Chondrocyte (in vitro differentiated cells): ENCODE data around the gene RPAP2. TPM values are rescaled to one million over a fixed set of nuclear protein-coding genes. Genes with fewer than 3 reads are reported as not detected.

ENCODE experiments used
- DNase-seq: peaks from one replicate; pipeline ENCODE4 v3.0.0; 2021; ENCODE audit warnings: mixed read lengths, low spot score
- H3K27ac Mint-ChIP-seq: one replicate; pipeline ENCODE4 v1.8.0; 2021; ENCODE audit warnings: mild to moderate bottlenecking, moderate library complexity, mixed read lengths; ENCODE audit not compliant: unreplicated experiment
- H3K27me3 Mint-ChIP-seq: 2 replicates; pipeline ENCODE4 v1.8.0; 2021; ENCODE audit warnings: low read depth, mixed read lengths
- H3K36me3 Mint-ChIP-seq: 2 replicates; pipeline ENCODE4 v1.8.0; 2021; ENCODE audit warnings: low read depth, mixed read lengths
- H3K4me1 Mint-ChIP-seq: 2 replicates; pipeline ENCODE4 v1.8.0; 2021; ENCODE audit warnings: low read depth, mild to moderate bottlenecking, mixed read lengths
- H3K4me3 Mint-ChIP-seq: one replicate; pipeline ENCODE4 v1.8.0; 2021; ENCODE audit warnings: mild to moderate bottlenecking, moderate library complexity, mixed read lengths; ENCODE audit not compliant: unreplicated experiment
- H3K9me3 Mint-ChIP-seq: 2 replicates; pipeline ENCODE4 v1.8.0; 2021; ENCODE audit warnings: low read depth, mixed read lengths
- CTCF ChIP-seq: fragments of 200-600 bp; sonication (generic); IDR thresholded peaks from 2 replicates; pipeline ENCODE4 v1.5.0; 2021; ENCODE audit warnings: antibody characterized with exemption, mild to moderate bottlenecking, moderate library complexity
- total RNA-seq: library from RNA; stranded (reverse); gene quantifications from 3 replicates; pipeline ENCODE4 v1.2.1, GENCODE V29; 2021

The RPAP2 gene
- total RNA-seq, 1 donor from 2014 or later = 25.3 TPM

DNA sequence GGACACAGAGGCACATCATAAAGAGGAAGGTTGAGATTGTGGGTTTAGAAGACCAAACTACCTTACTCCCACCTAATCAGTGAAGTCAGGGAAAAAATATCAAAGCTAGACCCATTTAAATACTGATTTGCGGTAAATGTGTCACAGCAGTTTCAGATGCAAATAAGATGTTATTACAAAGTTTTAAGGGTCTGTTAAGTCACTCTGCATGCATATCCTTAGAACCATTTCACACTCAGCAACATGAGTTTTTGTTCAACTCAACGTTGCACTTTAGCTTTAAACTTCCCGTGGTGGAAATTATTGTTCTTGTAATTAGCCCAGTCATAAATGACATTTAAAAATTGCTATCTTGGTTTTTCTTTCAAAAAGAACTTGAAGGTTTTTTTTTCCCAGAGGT lies 34.8 kb downstream of the RPAP2 start:
- Mint-ChIP-seq H3K4me3 (no peak overlapping the region), H3K36me3 (peaks cover 28% of the 10 kb centered on the region), H3K27me3 (no peaks in the 10 kb centered on the region), H3K9me3 (peaks cover 5% of the 10 kb centered on the region), H3K4me1 (peaks cover 4% of the 10 kb centered on the region), H3K27ac (no peak overlapping the region)
- DNase-seq = no peak
- no peak for TF ChIP-seq CTCF

GRCh38 chr1:92340154-92340553 lies 41.3 kb downstream of the RPAP2 start:
- DNase-seq = no peak
- H3K9me3 Mint-ChIP-seq = no peaks in the 10 kb centered on the region
- no peak overlapping the region for H3K4me3 Mint-ChIP-seq
- H3K27ac Mint-ChIP-seq = no peak overlapping the region
- no peaks in the 10 kb centered on the region for H3K4me1 Mint-ChIP-seq
- H3K27me3 Mint-ChIP-seq = no peaks in the 10 kb centered on the region
- peaks cover 22% of the 10 kb centered on the region for H3K36me3 Mint-ChIP-seq
- no peak for TF ChIP-seq CTCF

DNA sequence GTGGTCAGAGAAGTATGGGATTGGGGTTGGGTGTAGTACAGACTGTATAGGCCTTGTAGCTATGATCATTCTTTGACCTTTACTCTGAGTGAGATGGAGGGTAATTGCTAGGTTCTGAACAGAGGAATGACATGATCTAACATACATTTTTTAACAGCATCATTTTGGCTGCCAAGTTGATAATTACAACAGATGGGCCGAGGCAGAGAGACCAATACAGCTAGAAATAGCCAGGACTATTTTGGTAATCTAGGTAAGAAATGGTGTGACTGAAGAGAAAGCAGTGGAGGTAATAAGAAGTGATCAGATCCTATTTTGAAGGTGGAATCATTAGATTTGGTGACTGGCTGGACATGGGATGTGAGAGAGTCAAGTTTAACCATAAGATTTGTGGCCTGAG lies 43.5 kb downstream of the RPAP2 start:
- no peak for DNase-seq
- no peaks in the 10 kb centered on the region for H3K9me3 Mint-ChIP-seq
- no peaks in the 10 kb centered on the region for H3K27me3 Mint-ChIP-seq
- no peak for TF ChIP-seq CTCF
- no peaks in the 10 kb centered on the region for H3K4me1 Mint-ChIP-seq
- no peak overlapping the region for H3K27ac Mint-ChIP-seq
- H3K36me3 Mint-ChIP-seq = peaks cover 27% of the 10 kb centered on the region
- H3K4me3 Mint-ChIP-seq = no peak overlapping the region

DNA sequence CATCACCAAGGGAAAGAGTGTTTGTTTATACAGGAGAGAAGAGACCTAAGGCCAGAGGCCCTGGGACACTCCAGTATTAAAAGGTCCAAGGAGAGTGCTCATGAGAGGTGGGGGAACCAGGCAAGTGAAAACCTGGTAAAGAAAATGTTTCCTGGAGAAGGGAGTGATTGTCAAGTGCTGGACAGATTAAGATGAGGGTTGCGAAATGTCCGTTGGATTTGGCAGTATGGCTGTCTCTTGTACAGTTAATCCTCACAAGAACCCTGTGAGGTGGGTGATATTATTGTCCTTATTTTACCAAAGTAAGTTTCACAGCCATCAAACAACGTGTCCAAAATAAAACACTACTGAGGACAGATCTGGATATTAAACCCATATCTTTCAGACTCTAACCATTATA lies 44.2 kb downstream of the RPAP2 start:
- H3K4me1 Mint-ChIP-seq = no peaks in the 10 kb centered on the region

GRCh38 chr1:92346866-92347640 lies 48.2 kb downstream of the RPAP2 start:
- no peak for DNase-seq
- Mint-ChIP-seq H3K9me3 (peaks cover 4% of the 10 kb centered on the region), H3K27me3 (no peaks in the 10 kb centered on the region), H3K4me1 (no peaks in the 10 kb centered on the region), H3K4me3 (no peak overlapping the region), H3K27ac (no peak overlapping the region), H3K36me3 (peaks cover 32% of the 10 kb centered on the region)
- no peak for TF ChIP-seq CTCF

More for the DNA sequence above, 44.2 kb downstream of the RPAP2 start:
- no peak for TF ChIP-seq CTCF
- no peak overlapping the region for H3K27ac Mint-ChIP-seq
- no peak for DNase-seq
- H3K9me3 Mint-ChIP-seq = no peaks in the 10 kb centered on the region
- H3K27me3 Mint-ChIP-seq = no peaks in the 10 kb centered on the region
- H3K36me3 Mint-ChIP-seq = peaks cover 27% of the 10 kb centered on the region
- no peak overlapping the region for H3K4me3 Mint-ChIP-seq
